Cardiac fibroblast (primary cell): ENCODE data around the gene LHX4.

ENCODE experiments used
- DNase-seq, 2 donors: peaks; one replicate each; pipeline versions ENCODE4 v3.0.0 to v3.0.0-alpha.2; 2010; ENCODE audit warnings: low read depth in 2 of 2
- H3K4me3 ChIP-seq, 2 donors: replicated peaks in 1 of 2; 1 replicate in 1 of 2; 2 replicates in 1 of 2; pipeline ENCODE4 v1.5.1; 2011; ENCODE audit warnings: low read depth in 2 of 2, low read length in 2 of 2, mild to moderate bottlenecking in 2 of 2, moderate library complexity in 1 of 2
- TF ChIP-seq, protein P1 (sequence below): IDR thresholded peaks from one replicate; pipeline ENCODE4 v1.5.1; 2011; ENCODE audit warnings: low read depth, mild to moderate bottlenecking, low read length, inconsistent platforms

LHX4 gene

DNA sequence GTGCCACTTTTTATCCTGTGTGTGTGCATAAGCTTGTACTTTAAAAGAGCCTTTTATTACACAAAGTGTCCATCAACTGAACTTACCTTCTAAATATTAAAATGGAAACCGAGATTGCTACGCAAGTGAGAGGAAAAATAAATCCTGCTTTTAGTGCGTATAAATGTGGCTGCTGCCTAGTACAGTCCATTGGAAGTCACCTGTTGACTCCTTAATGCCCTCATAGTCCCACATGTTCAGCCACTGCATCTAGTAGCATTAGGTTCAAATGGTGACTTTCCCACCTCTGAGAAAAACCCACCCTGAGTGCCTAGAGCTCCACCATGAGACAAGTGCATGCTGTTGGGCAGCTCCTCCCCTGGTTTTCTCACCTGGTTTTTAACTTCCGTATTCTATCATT is 53.0 kb downstream of the LHX4 start:
- no peak for DNase-seq
- TF ChIP-seq, protein P1, sequence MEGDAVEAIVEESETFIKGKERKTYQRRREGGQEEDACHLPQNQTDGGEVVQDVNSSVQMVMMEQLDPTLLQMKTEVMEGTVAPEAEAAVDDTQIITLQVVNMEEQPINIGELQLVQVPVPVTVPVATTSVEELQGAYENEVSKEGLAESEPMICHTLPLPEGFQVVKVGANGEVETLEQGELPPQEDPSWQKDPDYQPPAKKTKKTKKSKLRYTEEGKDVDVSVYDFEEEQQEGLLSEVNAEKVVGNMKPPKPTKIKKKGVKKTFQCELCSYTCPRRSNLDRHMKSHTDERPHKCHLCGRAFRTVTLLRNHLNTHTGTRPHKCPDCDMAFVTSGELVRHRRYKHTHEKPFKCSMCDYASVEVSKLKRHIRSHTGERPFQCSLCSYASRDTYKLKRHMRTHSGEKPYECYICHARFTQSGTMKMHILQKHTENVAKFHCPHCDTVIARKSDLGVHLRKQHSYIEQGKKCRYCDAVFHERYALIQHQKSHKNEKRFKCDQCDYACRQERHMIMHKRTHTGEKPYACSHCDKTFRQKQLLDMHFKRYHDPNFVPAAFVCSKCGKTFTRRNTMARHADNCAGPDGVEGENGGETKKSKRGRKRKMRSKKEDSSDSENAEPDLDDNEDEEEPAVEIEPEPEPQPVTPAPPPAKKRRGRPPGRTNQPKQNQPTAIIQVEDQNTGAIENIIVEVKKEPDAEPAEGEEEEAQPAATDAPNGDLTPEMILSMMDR: no peak
- H3K4me3 ChIP-seq: no peak overlapping the region

DNA sequence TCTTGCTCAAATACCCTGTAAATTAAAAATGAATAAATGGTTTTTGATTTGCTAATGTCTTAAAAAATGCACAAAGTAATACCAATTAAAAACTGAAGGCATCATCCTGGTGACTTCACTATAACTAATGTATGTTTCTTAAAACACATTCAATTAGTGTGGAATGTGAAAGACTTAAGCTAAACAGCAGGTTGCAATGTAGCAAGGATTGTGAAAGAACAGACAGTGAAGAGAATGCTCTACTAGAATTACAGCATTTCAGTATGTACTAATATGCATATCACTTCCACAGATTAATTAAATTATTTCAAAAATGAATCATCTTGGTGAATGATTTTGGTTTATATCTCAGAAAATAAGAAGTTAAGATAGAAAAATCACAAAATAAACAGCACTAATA is 56.4 kb downstream of the LHX4 start:
- no peak for DNase-seq
- TF ChIP-seq, protein P1: no peak
- no peak overlapping the region for H3K4me3 ChIP-seq

DNA sequence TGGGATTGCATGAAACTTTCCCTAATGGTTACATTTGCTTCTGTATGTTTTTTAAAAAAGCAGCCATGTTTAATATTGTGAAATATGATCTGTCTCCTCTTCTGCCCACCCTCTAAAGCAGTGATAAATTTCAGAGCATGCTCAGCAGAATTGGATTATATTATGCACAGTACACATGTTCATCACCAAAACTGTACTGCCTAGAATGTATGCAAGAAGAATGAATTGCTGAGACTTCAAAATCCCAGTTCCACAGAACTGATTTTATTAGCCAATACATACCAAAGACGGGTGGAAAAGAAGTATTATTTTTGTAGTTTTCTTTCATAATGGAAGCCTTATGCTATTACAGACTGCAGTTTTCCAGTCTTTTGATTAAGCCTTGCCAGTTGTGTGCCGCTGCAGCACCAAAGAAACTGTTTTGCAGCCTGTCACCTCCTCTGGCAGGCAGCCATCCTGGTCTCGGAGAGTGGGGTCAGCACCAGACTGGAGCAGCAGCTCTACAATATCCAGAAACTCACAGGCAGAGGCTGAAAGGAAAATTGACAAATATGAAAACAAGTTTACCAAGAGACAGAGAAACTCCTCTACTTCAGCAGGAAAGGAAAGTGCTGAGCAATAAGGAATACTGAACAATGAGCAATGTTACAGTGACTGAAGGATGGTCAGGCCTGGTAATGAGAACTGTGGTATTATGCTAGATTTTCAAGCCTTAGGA is 58.1 kb downstream of the LHX4 start:
- no peak for DNase-seq
- TF ChIP-seq, protein P1: no peak
- H3K4me3 ChIP-seq: no peak overlapping the region

DNA sequence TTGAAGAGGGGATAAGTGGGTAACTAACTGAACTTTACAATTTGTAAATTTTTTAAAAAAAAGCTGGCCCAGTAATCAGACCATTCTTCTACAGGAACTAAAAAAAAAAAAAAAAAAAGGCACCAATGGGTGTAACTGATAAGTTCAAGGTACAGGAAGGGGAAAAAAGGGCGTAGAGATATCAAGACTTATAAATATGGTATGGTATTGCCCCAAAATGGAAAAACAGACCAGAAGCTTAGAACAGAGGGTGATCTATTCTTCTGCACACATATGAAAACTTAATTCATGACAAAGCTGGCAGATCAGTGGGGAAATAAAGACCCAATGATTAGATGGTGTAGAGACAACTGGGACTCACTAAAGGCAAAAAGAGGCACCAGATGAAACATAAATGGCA is 58.9 kb downstream of the LHX4 start:
- TF ChIP-seq, protein P1: no peak

DNA sequence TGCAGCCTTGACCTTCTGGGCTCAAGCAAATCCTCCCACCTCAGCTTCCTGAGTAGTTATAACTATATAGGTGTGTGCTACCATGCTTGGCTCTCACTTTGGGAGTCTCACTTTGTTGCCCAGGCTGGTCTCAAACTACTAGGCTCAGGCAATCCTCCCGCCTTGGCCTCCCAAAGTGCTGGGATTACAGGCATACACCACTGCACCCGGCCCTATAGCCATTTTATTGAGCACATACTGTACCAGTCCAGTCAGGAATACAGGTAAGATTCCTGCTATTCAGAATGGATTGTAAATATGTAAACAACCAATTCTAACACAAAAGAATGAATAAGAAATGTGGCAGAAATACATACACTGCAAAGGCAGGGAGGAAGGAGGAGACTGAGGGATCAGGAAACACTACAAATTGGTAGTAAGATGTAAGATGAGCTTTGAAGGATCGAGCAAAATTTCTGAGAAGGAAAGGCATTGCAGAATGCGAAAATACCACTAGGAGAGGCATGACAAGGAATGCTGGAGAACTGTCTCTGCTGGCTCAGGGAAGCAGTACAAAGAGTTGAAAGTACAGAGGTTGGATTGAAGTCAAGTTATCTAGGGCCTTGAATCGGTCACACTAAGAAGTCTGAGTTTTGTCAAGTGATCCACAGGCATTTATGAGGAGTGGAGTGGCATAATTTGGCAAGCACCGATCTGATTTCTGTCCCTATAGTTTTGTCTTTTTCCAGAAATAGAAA is 60.4 kb downstream of the LHX4 start:
- DNase-seq: no peak
- H3K4me3 ChIP-seq: no peak overlapping the region
- TF ChIP-seq, protein P1: no peak

More for the DNA sequence above, 58.9 kb downstream of the LHX4 start:
- no peak for DNase-seq
- H3K4me3 ChIP-seq: no peak overlapping the region

DNA sequence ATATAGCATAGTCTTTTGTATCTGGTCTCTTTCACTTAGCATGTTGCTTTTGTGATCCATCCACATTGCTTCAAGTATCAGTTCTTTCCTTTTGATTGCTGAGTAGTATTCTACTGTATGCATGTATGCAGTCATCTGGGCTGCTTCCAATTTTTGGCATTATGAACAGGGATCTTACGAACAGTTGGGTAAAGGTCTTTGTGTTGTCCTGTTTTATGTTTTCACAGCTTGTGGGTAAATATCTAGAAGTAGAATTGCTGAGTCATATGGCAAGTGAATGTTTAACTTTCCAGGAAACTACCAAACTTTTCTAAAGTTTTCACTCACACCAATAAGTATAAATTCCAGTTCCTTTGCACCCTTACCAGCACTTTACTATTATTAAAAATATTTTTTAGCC is 60.9 kb downstream of the LHX4 start:
- no peak overlapping the region for H3K4me3 ChIP-seq
- TF ChIP-seq, protein P1: no peak
- DNase-seq: peak; percentile 43 to 74
